Bronchus fibroblast of lung (primary cell): ENCODE data around the gene GTF3A. TPM values are rescaled to one million over a fixed set of nuclear protein-coding genes. Genes with fewer than 3 reads are reported as not detected.

Experiments
- total RNA-seq: library from RNA; depleted of rRNA; stranded (reverse); fragments of >200 nt; gene quantifications from 2 replicates; pipeline ENCODE4 v1.2.3, GENCODE V29; 2015

GTF3A gene
- total RNA-seq, result 243 and 273 TPM in 2 replicates

DNA sequence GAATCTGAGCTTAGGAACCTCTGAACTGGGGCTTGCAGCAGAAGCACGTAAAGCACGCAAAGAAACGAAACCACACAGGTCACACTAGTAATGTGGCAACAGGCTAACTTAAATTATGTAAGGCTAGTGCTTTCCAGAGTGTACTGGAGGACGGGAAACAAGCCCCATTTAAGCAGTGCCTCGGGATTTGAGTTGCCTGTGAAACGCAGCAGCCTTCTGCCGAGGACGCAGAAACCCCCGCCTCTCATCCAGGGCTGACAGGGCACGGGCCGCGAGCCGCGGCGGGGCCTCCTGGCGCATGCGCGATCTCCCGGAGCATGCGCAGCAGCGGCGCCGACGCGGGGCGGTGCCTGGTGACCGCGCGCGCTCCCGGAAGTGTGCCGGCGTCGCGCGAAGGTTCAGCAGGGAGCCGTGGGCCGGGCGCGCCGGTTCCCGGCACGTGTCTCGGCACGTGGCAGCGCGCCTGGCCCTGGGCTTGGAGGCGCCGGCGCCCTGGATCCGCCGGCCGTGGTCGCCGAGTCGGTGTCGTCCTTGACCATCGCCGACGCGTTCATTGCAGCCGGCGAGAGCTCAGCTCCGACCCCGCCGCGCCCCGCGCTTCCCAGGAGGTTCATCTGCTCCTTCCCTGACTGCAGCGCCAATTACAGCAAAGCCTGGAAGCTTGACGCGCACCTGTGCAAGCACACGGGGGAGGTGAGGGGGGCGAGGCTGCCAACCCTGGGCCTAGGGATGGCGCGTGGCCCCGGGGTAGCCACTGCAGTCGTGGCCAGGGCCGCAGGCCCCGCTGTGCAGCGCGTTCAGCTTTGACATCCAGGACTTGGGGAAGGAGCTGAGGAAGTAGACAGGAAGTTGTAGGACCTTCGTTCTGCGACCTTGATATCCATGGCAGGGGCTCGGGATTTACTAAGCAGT is at the start of gene GTF3A:
Gene GTF3A, plus strand, starts transcription at position 374 of the 912 bp plus-strand sequence.

GRCh38 chr13:27449936-27450828 is 25.8 kb downstream of the GTF3A start, which contains the start of gene MTIF3:
TSS of gene MTIF3 (minus strand) at chr13:27450564. CDS start at chr13:27440448, 10,116 bp downstream.

Other genes starting within 250 kb of the GTF3A start
- gene RPL21, start 173.1 kb upstream of the GTF3A start, total RNA-seq, result 757 and 831 TPM in 2 replicates
- gene RASL11A, start 153.8 kb upstream of the GTF3A start, total RNA-seq, result 28.1 and 29.8 TPM in 2 replicates
- 36.7 and 49.3 TPM in 2 replicates for gene MTIF3, start 25.9 kb downstream of the GTF3A start, total RNA-seq
- 4.4 and 4.8 TPM in 2 replicates for gene LNX2, start 195.9 kb downstream of the GTF3A start, total RNA-seq
- 100 and 109 TPM in 2 replicates for gene POLR1D, start 197.3 kb downstream of the GTF3A start, total RNA-seq